Endothelial cell of umbilical vein (primary cell): ENCODE results near the gene PCF11. TPM values are rescaled to one million over a fixed set of nuclear protein-coding genes. Genes with fewer than 3 reads are reported as not detected.

Experiments
- BruUV-seq: library from RNA; stranded (reverse); fragments of 400-500 nt; replicated peaks from 2 replicates; lab custom pipeline; 2021; lab: Mats Ljungman, UMichigan
- CTCF ChIA-PET: fragments of 300-600, 350-600 bp; sonication (Branson Sonifier 250); formaldehyde crosslinking; loops from one replicate; lab custom pipeline; 2021; ENCODE audit warnings: antibody characterized with exemption, inconsistent platforms; lab: Charles Lee
- POLR2A ChIA-PET: fragments of 300-600, 350-600 bp; sonication (Branson Sonifier 250); formaldehyde crosslinking; loops from one replicate; lab custom pipeline; 2021; ENCODE audit warnings: antibody characterized with exemption, inconsistent platforms; lab: Charles Lee
- DNase-seq: peaks from one replicate; pipeline ENCODE4 v3.0.0-alpha.2; 2011; ENCODE audit warnings: low read depth, low spot score
- FAIRE-seq: peaks from 2 replicates; lab custom pipeline; 2011; peaks lifted over from hg19 to GRCh38; lab: Jason Lieb, UNC
- H2AFZ ChIP-seq: 2 replicates; pipeline ENCODE4 v1.6.0; 2012; ENCODE audit warnings: low read depth, low read length, control low read depth, inconsistent platforms
- H3K27ac ChIP-seq: 2 replicates; pipeline ENCODE4 v1.5.1; 2011; ENCODE audit warnings: low read depth, mild to moderate bottlenecking, control low read depth, low read length, moderate library complexity; ENCODE audit not compliant: insufficient read depth
- H3K27me3 ChIP-seq, 2 experiments: 2 replicates each; pipeline versions ENCODE4 v1.6.0 to v1.6.1; 2011; ENCODE audit warnings: low read length in 2 of 2, mixed read lengths in 1 of 2; ENCODE audit not compliant: control insufficient read depth in 2 of 2, insufficient read depth in 2 of 2
- H3K36me3 ChIP-seq, 2 experiments: 2 replicates in 1 of 2; 3 replicates in 1 of 2; pipeline ENCODE4 v1.5.1; 2011; ENCODE audit warnings: low read length in 2 of 2, mild to moderate bottlenecking in 1 of 2, moderate library complexity in 1 of 2; ENCODE audit not compliant: control insufficient read depth in 2 of 2, insufficient read depth in 2 of 2; ENCODE audit errors: extremely low read depth in 1 of 2
- H3K4me1 ChIP-seq: 3 replicates; pipeline ENCODE4 v1.5.1; 2011; ENCODE audit warnings: mild to moderate bottlenecking, low read length; ENCODE audit not compliant: control insufficient read depth, insufficient read depth; ENCODE audit errors: extremely low read depth
- H3K4me2 ChIP-seq: 2 replicates; pipeline ENCODE4 v1.6.1; 2011; ENCODE audit warnings: low read length, control low read depth, mixed read lengths; ENCODE audit not compliant: insufficient read depth
- H3K4me3 ChIP-seq, 3 experiments: fragments of 200-600 bp in 1 of 3; sonication (generic), shearing (Covaris generic) in 1 of 3; replicated peaks in 1 of 3; 2 replicates each; pipeline ENCODE4 v1.5.1; 2011 to 2016; ENCODE audit warnings: control low read depth in 3 of 3, low read length in 3 of 3, mild to moderate bottlenecking in 2 of 3, inconsistent platforms in 1 of 3, low read depth in 1 of 3, moderate library complexity in 1 of 3; ENCODE audit not compliant: insufficient read depth in 1 of 3
- H3K79me2 ChIP-seq: 2 replicates; pipeline ENCODE4 v1.6.0; 2012; ENCODE audit warnings: low read length, inconsistent platforms; ENCODE audit not compliant: control insufficient read depth, insufficient read depth
- H3K9ac ChIP-seq: replicated peaks from 2 replicates; pipeline ENCODE3; 2011; ENCODE audit warnings: low read length, control low read depth; ENCODE audit not compliant: insufficient read depth; ENCODE audit errors: extremely low read depth
- H3K9me1 ChIP-seq: replicated peaks from 3 replicates; pipeline ENCODE4 v1.6.0; 2011; ENCODE audit warnings: mild to moderate bottlenecking, low read length; ENCODE audit not compliant: control insufficient read depth, insufficient read depth; ENCODE audit errors: extremely low read depth
- H3K9me3 ChIP-seq: replicated peaks from 2 replicates; pipeline ENCODE4 v1.5.1; 2012; ENCODE audit warnings: low read length, inconsistent platforms; ENCODE audit not compliant: control insufficient read depth, insufficient read depth
- H4K20me1 ChIP-seq: replicated peaks from 2 replicates; pipeline ENCODE3; 2011; ENCODE audit warnings: mild to moderate bottlenecking, low read length; ENCODE audit not compliant: control insufficient read depth, insufficient read depth; ENCODE audit errors: extremely low read depth
- CTCF ChIP-seq, 2 donors: IDR thresholded peaks; 1 replicate in 1 of 2; 2 replicates in 1 of 2; pipeline ENCODE4 v1.5.1; 2011; ENCODE audit warnings: low read length in 2 of 2, mild to moderate bottlenecking in 2 of 2, moderate library complexity in 2 of 2, control low read depth in 1 of 2, inconsistent platforms in 1 of 2, low read depth in 1 of 2; ENCODE audit not compliant: insufficient read depth in 1 of 2; ENCODE audit errors: extremely low read depth in 1 of 2
- EZH2 ChIP-seq: IDR thresholded peaks from 2 replicates; pipeline ENCODE4 v1.6.1; 2012; ENCODE audit warnings: borderline replicate concordance, low read depth, mild to moderate bottlenecking, moderate library complexity, low read length, inconsistent platforms; ENCODE audit not compliant: severe bottlenecking
- FOS ChIP-seq: IDR thresholded peaks from 2 replicates; pipeline ENCODE4 v1.6.1; 2011; ENCODE audit warnings: mild to moderate bottlenecking, low read length, moderate library complexity, borderline replicate concordance; ENCODE audit not compliant: insufficient read depth
- GATA2 ChIP-seq: IDR thresholded peaks from 2 replicates; pipeline ENCODE4 v1.7.0; 2011; ENCODE audit warnings: low read depth, mild to moderate bottlenecking, moderate library complexity, mixed read lengths, low read length; ENCODE audit not compliant: insufficient read length, insufficient read depth
- JUN ChIP-seq: IDR thresholded peaks from 2 replicates; pipeline ENCODE4 v1.6.1; 2011; ENCODE audit warnings: borderline replicate concordance, low read depth; ENCODE audit not compliant: insufficient read length, insufficient read depth
- MAX ChIP-seq: IDR thresholded peaks from 2 replicates; pipeline ENCODE4 v1.6.1; 2011; ENCODE audit not compliant: insufficient read depth, insufficient read length
- MYC ChIP-seq: IDR thresholded peaks from one replicate; pipeline ENCODE4 v1.6.1; 2011; ENCODE audit warnings: mild to moderate bottlenecking, low read depth, low read length
- POLR2A ChIP-seq: IDR thresholded peaks from 2 replicates; pipeline ENCODE4 v1.6.1; 2012; ENCODE audit warnings: low read depth, mild to moderate bottlenecking, control low read depth, low read length
- POLR2AphosphoS5 ChIP-seq: IDR thresholded peaks from 2 replicates; pipeline ENCODE4 v1.6.1; 2012; ENCODE audit warnings: low read depth, mild to moderate bottlenecking, control low read depth, low read length, moderate library complexity; ENCODE audit not compliant: insufficient read depth
- dilution Hi-C: fragments of 300-500 bp; cut with MboI; formaldehyde crosslinking; loops from one replicate; pipeline ENCODE4 v1.15.0; 2019; ENCODE audit warnings: low sequenced_read_pairs; ENCODE audit not compliant: extremely low pct_ligation_motif_present
- intact Hi-C: fragments of 100-400 bp; cut with micrococcal nuclease; formaldehyde crosslinking; loops from one replicate; pipeline ENCODE4 v1.10.0; 2022
- polyA plus RNA-seq, 4 experiments: library from polyadenylated mRNA; depleted of rRNA in 3 of 4; stranded (reverse) in 3 of 4; unstranded in 1 of 4; fragments of >200 nt; gene quantifications; 2 replicates each; pipeline versions ENCODE4 v1.2.1 to v1.2.3, GENCODE V29; 2011 to 2012; ENCODE audit warnings: missing spikeins in 1 of 4
- total RNA-seq: library from RNA; stranded (reverse); gene quantifications from 2 replicates; pipeline ENCODE4 v1.2.3, GENCODE V29; 2021

Gene PCF11
- total and polyA plus RNA-seq, 2 donors (not counting 3 experiments of a cell fraction or from before 2014, with no cell fraction given) = 38.0 to 51.2 TPM

DNA sequence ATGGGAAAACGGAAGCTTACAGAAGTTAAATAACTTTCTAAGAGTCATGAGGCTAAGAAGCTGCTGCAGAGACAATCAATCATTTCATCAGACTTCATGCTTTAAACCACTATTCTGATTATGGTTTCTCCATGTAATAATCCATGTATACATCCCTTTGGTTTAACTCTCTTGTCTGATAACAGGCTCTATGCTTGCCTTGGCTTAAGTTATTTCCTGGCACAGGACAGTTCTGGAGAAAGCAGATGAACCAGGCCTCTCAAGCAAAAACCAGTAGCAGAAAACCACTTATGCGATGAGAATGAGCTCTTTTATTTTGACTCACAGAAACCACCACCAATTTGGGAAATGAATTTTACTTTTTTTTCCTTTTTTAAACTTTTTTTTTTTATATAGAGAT is 6.5 kb upstream of the PCF11 start:
- no peaks in the 10 kb centered on the region for H3K9me3 ChIP-seq

More for the DNA sequence above, 6.5 kb upstream of the PCF11 start:
- DNase-seq = no peak
- Histone ChIP-seq H3K9ac (no peak overlapping the region), H3K27ac (no peak overlapping the region), H4K20me1 (no peaks in the 10 kb centered on the region), H3K4me1 (no peaks in the 10 kb centered on the region), H3K36me3 (no peaks in the 10 kb centered on the region), H3K4me2 (no peak overlapping the region), H2AFZ (no peak overlapping the region), H3K4me3 (no peak overlapping the region), H3K9me1 (no peaks in the 10 kb centered on the region), H3K79me2 (no peaks in the 10 kb centered on the region), H3K27me3 (no peaks in the 10 kb centered on the region)
- TF ChIP-seq MYC = no peak
- TF ChIP-seq POLR2A = no peak
- no peak for TF ChIP-seq CTCF (IDR thresholded peaks at IDR 0.05; ENCODE audit: extremely low read depth in 1 of 2, insufficient read depth in 1 of 2, low read depth in 1 of 2, low read length in 2 of 2)
- TF ChIP-seq JUN = no peak
- no peak for TF ChIP-seq EZH2
- no peak for TF ChIP-seq GATA2
- TF ChIP-seq POLR2AphosphoS5 = no peak
- no peak for TF ChIP-seq FOS
- TF ChIP-seq MAX = no peak
- intact Hi-C loops (no loop called here), dilution Hi-C loops (no loop called here)
- CTCF ChIA-PET = no interaction called here
- no peak for FAIRE-seq
- POLR2A ChIA-PET = no interaction called here
- no TSS peak for BruUV-seq
